T-cell (primary cell): Measurements from ENCODE around the gene P2RX4. TPM values are rescaled to one million over a fixed set of nuclear protein-coding genes. Genes with fewer than 3 reads are reported as not detected.

Experiments
- ATAC-seq, 4 experiments: fragments of 200-7000 bp in 3 of 4; fragments of 150-1000 bp in 1 of 4; cut with Tn5 transposase; replicated peaks in 1 of 4; 1 replicate in 3 of 4; 2 replicates in 1 of 4; pipeline ENCODE4 v1.10.0; 2021; ENCODE audit warnings: moderate library complexity in 3 of 4, mild to moderate bottlenecking in 2 of 4, moderate number of reproducible peaks in 1 of 4
- CTCF ChIA-PET, 2 donors: fragments of 300-600 bp; sonication (Branson Sonifier 250); formaldehyde crosslinking; loops; one replicate each; lab custom pipeline; 2022; ENCODE audit warnings: antibody characterized with exemption in 2 of 2; lab: Charles Lee
- POLR2A ChIA-PET, 2 donors: fragments of 300-600 bp; sonication (Branson Sonifier 250); formaldehyde crosslinking; loops; one replicate each; lab custom pipeline; 2022; ENCODE audit warnings: antibody characterized with exemption in 2 of 2; lab: Charles Lee
- DNase-seq, 35 experiments: peaks; one replicate each; pipeline versions ENCODE4 v3.0.0 to v3.0.0-alpha.2; 2013 to 2023
- H3K27ac ChIP-seq: one replicate; pipeline ENCODE4 v1.5.1; 2013; ENCODE audit warnings: low read length
- H3K27me3 ChIP-seq, 2 experiments: replicated peaks in 1 of 2; 1 replicate in 1 of 2; 2 replicates in 1 of 2; pipeline versions ENCODE4 v1.6.1 to v1.7.0; 2013; ENCODE audit warnings: low read length in 1 of 2, mixed read lengths in 1 of 2; ENCODE audit not compliant: control insufficient read depth in 2 of 2, insufficient read depth in 2 of 2; ENCODE audit errors: extremely low read depth in 1 of 2
- H3K36me3 ChIP-seq, 2 donors: 1 replicate in 1 of 2; 2 replicates in 1 of 2; pipeline versions ENCODE4 v1.6.1 to v1.7.0; 2013; ENCODE audit warnings: low read length in 1 of 2; ENCODE audit not compliant: control insufficient read depth in 2 of 2, insufficient read depth in 1 of 2; ENCODE audit errors: extremely low read depth in 1 of 2
- H3K4me1 ChIP-seq, 2 experiments: 1 replicate in 1 of 2; 2 replicates in 1 of 2; pipeline versions ENCODE4 v1.6.1 to v1.7.0; 2013; ENCODE audit warnings: low read length in 2 of 2, mixed read lengths in 1 of 2; ENCODE audit not compliant: insufficient read depth in 2 of 2, control insufficient read depth in 1 of 2; ENCODE audit errors: extremely low read depth in 1 of 2
- H3K4me3 ChIP-seq, 2 donors: 1 replicate in 1 of 2; 2 replicates in 1 of 2; pipeline versions ENCODE4 v1.5.1 to v1.7.0; 2013; ENCODE audit warnings: mild to moderate bottlenecking in 2 of 2, low read length in 1 of 2, moderate library complexity in 1 of 2; ENCODE audit not compliant: control insufficient read depth in 1 of 2; ENCODE audit errors: extremely low read depth in 1 of 2
- H3K9me3 ChIP-seq: 2 replicates; pipeline ENCODE4 v1.7.0; 2013
- H3K27ac Mint-ChIP-seq, 2 donors: one replicate each; pipeline ENCODE4 v1.8.0; 2020 to 2021; ENCODE audit warnings: mild to moderate bottlenecking in 2 of 2, mixed read lengths in 2 of 2
- H3K27me3 Mint-ChIP-seq, 2 donors: one replicate each; pipeline ENCODE4 v1.8.0; 2021 to 2022; ENCODE audit warnings: mixed read lengths in 2 of 2
- H3K36me3 Mint-ChIP-seq: one replicate; pipeline ENCODE4 v1.8.0; 2021; ENCODE audit warnings: mixed read lengths
- H3K4me1 Mint-ChIP-seq, 3 donors: one replicate each; pipeline ENCODE4 v1.8.0; 2020 to 2022; ENCODE audit warnings: mixed read lengths in 3 of 3, mild to moderate bottlenecking in 1 of 3
- H3K4me3 Mint-ChIP-seq, 3 donors: one replicate each; pipeline ENCODE4 v1.8.0; 2020 to 2022; ENCODE audit warnings: mild to moderate bottlenecking in 3 of 3, mixed read lengths in 3 of 3, moderate library complexity in 3 of 3
- H3K9me3 Mint-ChIP-seq, 3 donors: one replicate each; pipeline ENCODE4 v1.8.0; 2020 to 2022; ENCODE audit warnings: mixed read lengths in 3 of 3
- WGBS: methylation state at CpG from one replicate; pipeline ENCODE4 v1.1.5; 2013; ENCODE audit warnings: missing lambda C conversion rate; ENCODE audit not compliant: insufficient coverage; 5-methylcytosine and 5-hydroxymethylcytosine counted together
- total RNA-seq, 35 experiments: library from RNA in 6 of 35; stranded (reverse) in 6 of 35; fragments of 120-200 nt in 1 of 35; gene quantifications; one replicate each; pipeline versions ENCODE4 v1.2.1 to v1.2.4 and lab custom pipeline; 2013 to 2026

Gene P2RX4
- total RNA-seq, 5 donors from 2014 or later (not counting 1 experiment from before 2014, with no cell fraction given) = 36.2 to 62.3 (median 36.9) TPM

- WGBS = 96% methylated on average over 8 of the region's 8 CpGs
- H3K4me1 ChIP-seq = peaks cover 0 to 17% of the 10 kb centered on the region in 2 experiments
- H3K27ac ChIP-seq = no peak overlapping the region
- Mint-ChIP-seq H3K27me3 (no peaks in the 10 kb centered on the region), H3K9me3 (no peaks in the 10 kb centered on the region), H3K27ac (peak overlapping the region in 1 of 2 donors; percentile 48), H3K4me3 (no peak overlapping the region), H3K36me3 (peaks cover 22% of the 10 kb centered on the region), H3K4me1 (peaks cover 32 to 35% (median 33%) of the 10 kb centered on the region in 3 donors)
- no peak overlapping the region for H3K4me3 ChIP-seq
- CTCF ChIA-PET = no interaction called here
- peaks cover 9 to 32% of the 10 kb centered on the region in 2 donors for H3K36me3 ChIP-seq
- no peaks in the 10 kb centered on the region for H3K27me3 ChIP-seq
- no peak for ATAC-seq
- POLR2A ChIA-PET = interaction anchor here (0.6 to 0.7 kb wide), 2 partner anchors 106 to 527 kb away, joined by 3 to 4 read pairs; no protein-coding TSS in a partner anchor
- no peaks in the 10 kb centered on the region for H3K9me3 ChIP-seq
- no peak for DNase-seq
Measured at GRCh38 chr12:121217063-121217462, 7.1 kb downstream of the P2RX4 start.

DNA sequence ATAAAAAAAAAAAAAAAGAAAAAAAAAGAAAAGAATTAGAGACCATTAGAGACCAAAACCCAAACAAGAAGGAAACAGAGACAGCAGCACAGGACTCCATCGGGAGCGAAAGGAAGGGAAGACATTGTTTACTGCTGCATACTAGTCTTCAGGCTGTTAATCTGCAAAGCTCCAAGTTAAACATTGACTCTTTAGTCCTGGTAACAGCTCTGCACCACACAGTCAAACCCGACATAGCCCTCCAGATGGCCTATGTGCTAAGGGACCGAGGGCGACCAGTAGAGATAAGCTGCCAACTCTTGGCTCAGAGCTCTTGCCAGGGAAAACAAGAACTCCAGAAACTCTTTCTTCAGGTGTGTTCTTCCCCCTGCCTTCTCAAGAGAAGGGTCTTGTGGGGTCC, 7.8 kb downstream of the P2RX4 start:
- Mint-ChIP-seq H3K27ac (peak overlapping the region; percentile 16 to 39), H3K4me1 (peaks cover 34 to 36% (median 35%) of the 10 kb centered on the region in 3 donors), H3K4me3 (no peak overlapping the region), H3K9me3 (no peaks in the 10 kb centered on the region), H3K27me3 (no peaks in the 10 kb centered on the region), H3K36me3 (peaks cover 24% of the 10 kb centered on the region)
- no peak for ATAC-seq
- 100% methylated on average over 2 of the region's 5 CpGs for WGBS
- Histone ChIP-seq H3K4me1 (peaks cover under 1 to 19% of the 10 kb centered on the region in 2 experiments), H3K27ac (no peak overlapping the region), H3K9me3 (no peaks in the 10 kb centered on the region), H3K36me3 (peaks cover 9 to 31% of the 10 kb centered on the region in 2 donors), H3K27me3 (no peaks in the 10 kb centered on the region), H3K4me3 (no peak overlapping the region)
- ChIA-PET POLR2A (interaction anchor here in 1 of 2 donors (0.6 kb wide), 1 partner anchor 106 kb away, joined by 4 read pairs; no protein-coding TSS in a partner anchor), CTCF (interaction anchor here in 1 of 2 donors (0.7 kb wide), 1 partner anchor 638 kb away, joined by 3 read pairs; no protein-coding TSS in a partner anchor)
- DNase-seq = no peak

GRCh38 chr12:121218588-121219352, 8.8 kb downstream of the P2RX4 start:
- POLR2A ChIA-PET = interaction anchor here in 1 of 2 donors (0.6 kb wide), 1 partner anchor 70 kb away, joined by 7 read pairs; no protein-coding TSS in a partner anchor

DNA sequence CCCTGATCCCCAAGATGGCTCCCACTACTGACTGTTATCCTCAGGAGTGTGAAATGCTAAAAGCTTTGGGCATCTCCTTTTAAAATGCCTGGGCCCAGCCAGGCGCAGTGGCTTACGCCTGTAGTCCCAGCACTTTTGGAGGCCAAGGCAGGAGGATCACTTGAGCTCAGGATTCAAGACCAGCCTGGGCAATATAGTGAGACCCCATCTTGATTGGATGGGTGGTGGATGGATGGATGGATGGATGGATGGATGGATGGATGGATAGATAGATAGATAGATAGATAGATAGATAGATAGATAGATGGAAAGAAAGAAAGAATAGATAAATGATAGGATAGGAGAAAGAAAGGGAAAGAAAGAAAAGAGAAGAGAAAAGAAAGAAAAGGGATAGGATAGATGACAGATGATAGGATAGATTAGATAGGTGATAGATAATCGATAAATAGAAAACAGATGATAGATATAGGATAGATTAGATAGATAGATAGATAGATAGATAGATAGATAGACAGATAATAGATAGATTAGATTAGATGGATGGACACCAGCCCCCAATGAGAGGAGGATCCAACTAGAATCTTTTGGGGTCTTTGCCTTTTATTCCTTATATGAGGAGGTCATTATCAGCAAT, 9.5 kb downstream of the P2RX4 start:
- Mint-ChIP-seq H3K27me3 (no peaks in the 10 kb centered on the region), H3K27ac (peak overlapping the region; percentile 13 to 74), H3K9me3 (no peaks in the 10 kb centered on the region), H3K4me3 (no peak overlapping the region), H3K36me3 (peaks cover 26% of the 10 kb centered on the region), H3K4me1 (peaks cover 36 to 45% (median 38%) of the 10 kb centered on the region in 3 donors)
- Histone ChIP-seq H3K4me1 (peaks cover 12 to 29% of the 10 kb centered on the region in 2 experiments), H3K9me3 (no peaks in the 10 kb centered on the region), H3K4me3 (no peak overlapping the region), H3K36me3 (peaks cover 9 to 30% of the 10 kb centered on the region in 2 donors), H3K27me3 (no peaks in the 10 kb centered on the region), H3K27ac (no peak overlapping the region)
- ATAC-seq = no peak
- ChIA-PET POLR2A (no interaction called here), CTCF (no interaction called here)
- 93% methylated on average over 2 of the region's 3 CpGs for WGBS
- no peak for DNase-seq

More at GRCh38 chr12:121218588-121219352, 8.8 kb downstream of the P2RX4 start:
- Histone ChIP-seq H3K9me3 (no peaks in the 10 kb centered on the region), H3K27ac (no peak overlapping the region), H3K4me3 (no peak overlapping the region), H3K4me1 (peaks cover 8 to 26% of the 10 kb centered on the region in 2 experiments), H3K36me3 (peaks cover 9 to 28% of the 10 kb centered on the region in 2 donors), H3K27me3 (no peaks in the 10 kb centered on the region)
- CTCF ChIA-PET = no interaction called here
- Mint-ChIP-seq H3K36me3 (peaks cover 26% of the 10 kb centered on the region), H3K9me3 (no peaks in the 10 kb centered on the region), H3K27ac (peak overlapping the region; percentile 18 to 65), H3K27me3 (no peaks in the 10 kb centered on the region), H3K4me3 (no peak overlapping the region), H3K4me1 (peaks cover 37 to 42% (median 37%) of the 10 kb centered on the region in 3 donors)
- WGBS = 96% methylated on average over 7 of the region's 18 CpGs
- no peak for DNase-seq
- ATAC-seq = no peak

GRCh38 chr12:121222847-121223246, 12.9 kb downstream of the P2RX4 start:
- peaks cover 24 to 54% of the 10 kb centered on the region in 2 experiments for H3K4me1 ChIP-seq
- H3K27me3 ChIP-seq = no peaks in the 10 kb centered on the region
- Mint-ChIP-seq H3K4me3 (peak overlapping the region in 1 of 3 donors; percentile 79), H3K27me3 (no peaks in the 10 kb centered on the region), H3K4me1 (peaks cover 48 to 63% (median 56%) of the 10 kb centered on the region in 3 donors), H3K36me3 (peaks cover 27% of the 10 kb centered on the region), H3K27ac (peak overlapping the region; percentile 94 to 98), H3K9me3 (no peaks in the 10 kb centered on the region)
- DNase-seq (peak in 7 of 35 experiments; percentile 11 to 34 (median 15)), ATAC-seq (peak; percentile 9 to 34 (median 18))
- POLR2A ChIA-PET = interaction anchor here in 1 of 2 donors (0.7 kb wide), 1 partner anchor 33 kb away, joined by 4 read pairs; no protein-coding TSS in a partner anchor
- H3K9me3 ChIP-seq = no peaks in the 10 kb centered on the region
- peaks cover 8 to 19% of the 10 kb centered on the region in 2 donors for H3K36me3 ChIP-seq
- 80% methylated on average over 4 of the region's 10 CpGs for WGBS
- H3K27ac ChIP-seq = peak overlapping the region; percentile 79
- CTCF ChIA-PET = interaction anchor here in 1 of 2 donors (0.6 kb wide), 2 partner anchors 22 to 31 kb away, joined by 3 to 4 read pairs; no protein-coding TSS in a partner anchor
- H3K4me3 ChIP-seq = no peak overlapping the region
